Ramos (cell line): Measurements from ENCODE around the gene DNM3.
"Not testable (repeated sequence)": the region's sequence is repeated elsewhere in the genome, so short reads cannot be mapped to it uniquely, and the experiment has no call there.

Source experiments
- in situ Hi-C: fragments of 300-500 bp; cut with MboI; formaldehyde crosslinking; loops from one replicate; pipeline ENCODE4 v1.14.3; 2022; ENCODE audit warnings: low sequenced_read_pairs; ENCODE audit not compliant: unreplicated experiment

DNM3 gene

DNA sequence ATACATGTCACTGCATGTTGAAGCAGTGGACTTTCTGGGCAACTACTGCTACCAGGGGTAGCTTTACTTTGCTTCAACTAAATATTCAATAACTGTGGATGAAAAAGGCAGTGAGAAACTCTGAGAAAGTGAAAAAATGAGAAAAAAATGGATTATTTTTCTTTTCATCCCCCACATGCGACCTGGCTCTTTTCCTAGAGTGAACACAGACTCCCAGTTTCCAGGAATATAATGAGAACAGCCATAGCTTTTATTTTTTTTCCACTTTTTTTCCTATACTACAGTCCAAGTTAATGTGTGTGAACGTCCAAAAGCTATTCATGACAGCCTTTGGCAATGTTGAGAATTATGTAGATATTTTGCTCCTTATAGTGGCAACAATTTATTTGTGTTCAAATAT, 230.4 kb downstream of the DNM3 start:
- in situ Hi-C loops, result no loop called here

DNA sequence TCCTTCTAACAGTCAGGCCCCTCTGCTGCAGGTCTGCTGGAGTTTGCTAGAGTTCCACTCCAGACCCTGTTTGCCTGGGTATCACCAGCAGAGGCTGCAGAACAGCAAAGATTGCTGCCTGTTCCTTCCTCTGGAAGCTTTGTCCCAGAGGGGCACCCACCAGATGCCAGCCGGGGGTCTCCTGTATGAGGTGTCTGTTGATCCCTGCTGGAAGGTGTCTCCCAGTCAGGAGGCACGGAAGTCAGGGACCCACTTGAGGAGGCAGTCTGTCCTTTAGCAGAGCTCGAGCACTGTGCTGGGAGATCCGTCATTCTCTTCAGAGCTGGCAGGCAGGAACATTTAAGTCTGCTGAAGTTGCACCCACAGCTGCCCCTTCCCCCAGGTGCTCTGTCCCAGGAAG, 238.6 kb downstream of the DNM3 start:
- in situ Hi-C loops, result not testable (repeated sequence)

DNA sequence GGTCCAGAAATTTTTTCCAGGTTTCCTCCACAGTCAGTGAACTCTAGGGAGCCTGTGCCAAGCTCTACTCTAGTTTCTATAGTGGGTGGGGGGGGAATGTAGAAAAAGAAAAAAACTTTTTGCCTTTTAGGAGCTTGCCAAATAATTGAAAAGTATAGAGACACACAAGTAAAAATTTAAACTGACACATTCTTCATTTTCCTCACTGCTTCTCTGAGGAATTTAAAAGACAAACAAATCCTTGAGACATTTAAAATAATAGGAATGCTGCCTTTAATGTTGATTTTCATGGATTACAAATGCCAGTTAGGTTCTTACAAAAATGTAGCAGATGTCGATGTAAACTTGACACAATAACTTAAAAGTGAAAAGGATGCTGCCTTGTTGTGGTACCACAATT, 241.9 kb downstream of the DNM3 start:
- in situ Hi-C loops, result no loop called here

DNA sequence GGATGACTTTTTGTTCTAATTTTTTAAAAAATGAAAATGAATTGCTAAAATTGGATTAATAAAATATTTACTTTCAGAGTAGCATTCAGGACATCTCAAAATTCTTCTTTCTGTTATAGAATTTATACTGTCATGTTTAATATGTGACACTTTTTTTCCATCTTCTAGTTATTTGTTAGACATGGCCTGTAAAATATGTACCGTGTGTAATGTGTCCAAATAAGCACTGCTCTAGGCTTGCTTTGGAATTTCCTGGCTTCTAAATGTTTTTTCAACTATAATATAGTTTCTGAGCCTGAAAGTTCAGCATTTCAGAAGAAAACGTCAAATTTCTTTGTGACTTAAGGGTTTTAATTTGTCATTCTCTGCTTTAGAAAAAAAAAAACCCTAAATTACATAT, 243.6 kb downstream of the DNM3 start:
- in situ Hi-C loops, result no loop called here

DNA sequence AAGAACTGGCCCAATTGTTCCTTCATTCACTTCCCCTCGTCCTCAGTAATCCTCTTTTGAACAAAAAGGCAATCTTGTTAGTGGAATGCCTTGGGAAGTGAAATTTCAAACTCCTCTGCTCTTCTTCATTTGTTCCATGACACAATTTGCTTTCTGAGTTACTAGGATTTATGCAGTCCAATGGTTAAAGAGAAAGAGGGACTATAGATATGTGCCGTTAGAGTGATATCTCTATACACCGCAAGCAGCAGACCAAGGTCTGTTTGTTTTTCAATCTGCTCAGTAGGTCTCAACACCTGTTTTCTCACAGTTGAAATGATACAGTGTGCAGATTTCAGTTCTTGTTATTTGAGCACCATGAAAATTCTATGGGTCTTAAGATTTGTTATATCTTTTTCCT, 244.0 kb downstream of the DNM3 start:
- in situ Hi-C loops, result no loop called here

DNA sequence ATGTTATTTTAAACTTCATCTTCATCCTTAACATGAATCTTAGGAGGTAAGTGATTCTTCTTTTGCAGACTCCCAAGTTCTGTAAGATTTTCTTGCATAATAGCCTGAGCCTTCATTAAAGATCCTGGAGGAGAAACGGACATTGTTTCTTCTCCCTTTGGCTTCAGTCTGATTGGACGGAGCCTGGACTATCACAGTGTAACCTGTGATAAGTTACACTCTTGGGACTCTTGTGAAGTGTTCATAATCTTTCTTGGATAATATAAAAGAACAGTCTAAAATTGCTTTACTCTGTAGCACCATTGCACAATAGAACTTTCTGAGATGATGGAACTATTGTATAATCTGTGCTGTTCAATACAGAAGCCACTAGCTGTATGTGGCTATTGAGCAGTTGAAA, 244.8 kb downstream of the DNM3 start:
- in situ Hi-C loops, result no loop called here

DNA sequence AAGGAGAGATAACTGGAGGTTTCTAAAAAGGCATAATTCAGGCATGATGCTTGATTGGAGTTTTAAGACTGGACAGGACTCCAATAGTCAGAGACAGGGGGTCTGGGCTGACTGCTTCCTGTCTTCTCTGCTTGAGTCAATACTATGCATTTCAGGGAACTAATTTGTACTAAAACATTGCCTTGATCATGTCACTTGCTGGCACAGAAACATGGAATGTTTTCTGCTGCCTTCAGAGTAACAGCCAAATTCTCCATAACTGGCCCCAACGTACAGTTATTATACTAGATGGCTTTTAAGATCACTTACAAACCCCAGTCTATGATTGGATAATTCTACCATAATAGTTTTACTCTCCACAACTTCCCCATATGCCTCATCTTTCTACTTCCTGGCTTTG, 247.0 kb downstream of the DNM3 start:
- in situ Hi-C loops, result no loop called here

DNA sequence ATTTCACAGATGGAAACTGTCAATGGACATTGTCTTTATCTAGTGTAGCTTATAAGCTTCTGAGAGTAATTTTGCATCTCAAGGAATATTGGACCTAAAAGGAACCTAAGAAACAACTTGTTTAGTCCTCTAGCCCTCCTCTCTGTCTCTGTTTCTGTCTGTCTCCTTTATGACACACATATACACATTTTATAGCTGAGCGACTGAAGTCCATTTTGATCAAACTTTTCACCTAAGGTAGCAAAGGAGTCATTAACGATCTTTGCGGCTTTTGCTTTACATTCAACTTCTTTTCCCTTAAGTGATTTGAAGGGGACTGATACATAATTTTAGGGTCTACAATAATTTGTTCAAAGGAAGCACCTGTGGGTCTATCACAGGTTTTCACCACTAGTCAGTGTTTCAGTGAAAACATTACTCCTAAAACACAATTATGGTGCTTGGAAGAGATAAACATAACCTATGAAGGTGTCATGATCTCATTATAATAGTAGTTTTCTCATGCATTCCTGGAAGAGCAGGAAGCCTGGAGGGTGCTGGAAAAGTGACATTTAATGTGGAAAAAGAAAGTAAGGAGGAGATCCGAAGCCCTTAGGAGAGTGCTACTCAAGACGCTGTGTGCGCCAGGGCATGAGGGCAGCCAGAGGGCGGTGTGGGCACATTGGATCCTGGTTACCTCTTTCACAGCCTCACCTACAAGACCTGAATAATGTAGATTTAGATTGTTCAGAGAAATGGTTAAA, 248.6 kb downstream of the DNM3 start:
- in situ Hi-C loops, result no loop called here

DNA sequence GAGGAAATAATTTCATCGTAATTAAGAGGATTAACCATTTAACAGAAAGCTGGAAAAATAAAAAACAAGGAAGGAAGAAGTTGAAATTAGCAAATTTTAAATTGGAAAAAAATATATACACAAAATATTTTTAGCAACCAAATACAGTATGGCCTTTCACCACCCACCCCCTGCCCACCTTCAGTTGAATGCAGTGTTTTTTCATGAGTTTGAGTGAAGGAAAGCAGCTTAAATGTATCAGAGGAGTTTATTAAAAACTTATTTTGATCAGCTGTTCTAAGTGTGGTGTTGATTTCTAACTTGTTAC, 249.2 kb downstream of the DNM3 start:
- in situ Hi-C loops, result no loop called here

DNA sequence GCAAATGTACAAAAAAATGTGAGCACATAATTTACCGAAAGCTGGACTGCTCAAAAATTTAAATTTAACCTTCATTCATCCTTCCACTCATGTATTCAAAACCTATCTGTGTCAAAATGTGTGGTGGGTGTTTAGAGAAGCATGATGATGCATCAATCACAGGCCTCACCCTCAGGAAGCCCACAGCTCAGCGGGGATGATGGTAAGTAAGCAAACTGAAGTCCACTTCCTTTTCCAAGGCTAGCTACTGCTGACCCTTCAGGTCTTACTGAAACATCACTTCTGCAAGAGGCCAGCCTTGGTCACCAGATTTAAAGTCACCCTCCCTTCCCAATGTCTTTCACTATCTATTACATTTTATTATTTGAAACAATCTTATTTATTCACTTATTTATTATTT, 254.5 kb downstream of the DNM3 start:
- in situ Hi-C loops, result no loop called here

DNA sequence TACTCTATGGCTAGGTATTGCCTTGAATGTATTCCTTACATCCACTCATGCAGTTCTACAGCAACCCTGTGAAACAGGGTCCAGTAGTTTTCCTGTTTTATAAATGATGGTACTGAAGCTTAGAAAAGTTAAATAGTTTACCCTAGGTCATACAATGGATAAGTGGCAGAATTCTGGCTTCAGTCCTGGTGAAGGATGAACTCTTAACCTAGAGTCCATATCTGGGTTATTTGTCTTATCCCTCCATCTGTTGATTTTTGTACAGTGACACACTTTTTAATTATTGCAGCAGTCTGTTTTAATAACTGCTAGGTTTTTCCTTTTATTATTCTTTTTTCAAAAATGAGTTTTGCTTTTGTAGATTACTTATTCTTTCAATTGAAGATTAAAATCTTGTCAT, 263.9 kb downstream of the DNM3 start:
- in situ Hi-C loops, result no loop called here

DNA sequence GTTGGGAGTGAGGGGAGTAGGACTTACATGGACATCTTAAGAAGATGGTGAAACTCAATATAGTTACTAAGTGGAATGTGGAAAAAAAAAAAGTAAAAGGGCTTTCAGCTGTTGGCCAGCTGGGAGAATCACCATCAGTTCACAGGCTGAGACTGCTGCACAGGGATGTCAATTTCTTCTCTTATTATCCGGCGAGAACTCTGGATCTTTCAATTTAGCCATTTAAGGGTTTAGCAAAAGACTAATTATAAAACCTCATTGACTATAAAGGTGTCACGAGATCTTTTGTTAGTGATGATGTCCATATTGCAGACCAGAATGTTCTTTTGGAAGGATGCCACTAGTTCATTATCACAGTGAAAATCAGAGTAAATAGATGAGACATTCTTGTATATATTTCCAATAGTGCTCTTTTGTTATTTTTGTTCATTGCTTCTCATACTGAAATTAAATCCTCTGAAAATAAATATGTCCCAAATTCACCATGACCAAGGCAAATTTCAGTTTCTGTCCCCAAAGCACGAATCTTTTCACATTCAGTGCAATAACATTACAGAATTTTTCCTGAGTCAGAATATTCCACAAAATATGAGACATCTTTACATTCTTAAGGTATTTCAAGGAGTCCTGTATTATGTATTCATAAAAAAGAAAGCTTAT, 266.1 kb downstream of the DNM3 start:
- in situ Hi-C loops, result no loop called here

DNA sequence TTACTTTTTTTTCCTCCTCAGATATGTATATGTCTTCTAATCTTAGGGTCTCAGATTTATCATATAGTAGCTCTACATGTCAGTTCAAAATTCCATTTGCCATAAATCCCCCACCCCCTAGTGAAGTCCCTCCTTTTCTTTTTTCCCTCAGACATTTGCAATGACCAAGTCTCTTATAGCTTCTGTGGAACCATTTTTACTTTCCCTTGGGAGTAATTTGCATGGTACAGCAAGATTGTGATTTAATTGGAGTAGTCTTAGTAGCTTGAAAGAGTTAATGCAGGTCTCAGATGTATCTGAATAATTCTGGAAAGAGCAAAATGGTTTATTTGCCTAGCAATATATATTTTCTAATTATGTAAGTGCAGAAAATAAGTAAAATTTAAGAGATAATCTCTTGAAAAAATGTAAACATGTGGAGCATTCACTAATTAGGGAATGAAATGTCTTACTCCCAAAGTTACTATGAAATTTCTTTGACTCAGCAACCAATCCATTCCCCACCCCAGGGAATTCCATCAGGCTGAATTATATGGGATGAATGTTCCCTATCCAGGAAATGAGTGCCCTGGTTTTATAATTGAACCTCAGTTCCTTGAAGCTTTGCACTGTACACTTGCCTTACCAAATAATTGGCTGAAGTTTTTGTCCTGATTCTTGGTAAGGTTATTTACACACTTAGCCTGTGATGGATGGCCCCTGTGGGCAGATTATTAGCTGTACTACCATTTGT, 267.0 kb downstream of the DNM3 start:
- in situ Hi-C loops, result no loop called here

DNA sequence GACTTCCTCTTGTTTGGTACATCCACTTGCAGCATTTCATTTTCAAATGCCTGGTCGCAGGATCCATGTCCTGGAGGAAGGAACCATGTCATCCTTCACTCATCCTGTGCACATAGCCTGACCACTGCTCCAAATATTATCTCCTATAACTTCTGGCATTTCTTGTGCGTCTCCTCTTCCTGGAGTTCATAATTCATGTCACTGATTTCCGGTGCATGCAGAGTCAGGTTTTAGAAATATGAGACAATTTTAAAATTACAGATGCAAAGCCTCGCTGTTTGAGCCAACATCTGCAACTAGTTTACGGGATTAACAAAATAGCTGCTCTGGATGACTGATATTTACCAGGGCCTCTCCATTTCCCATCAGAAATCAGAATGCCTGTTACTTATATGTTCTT, 268.1 kb downstream of the DNM3 start:
- in situ Hi-C loops, result no loop called here

DNA sequence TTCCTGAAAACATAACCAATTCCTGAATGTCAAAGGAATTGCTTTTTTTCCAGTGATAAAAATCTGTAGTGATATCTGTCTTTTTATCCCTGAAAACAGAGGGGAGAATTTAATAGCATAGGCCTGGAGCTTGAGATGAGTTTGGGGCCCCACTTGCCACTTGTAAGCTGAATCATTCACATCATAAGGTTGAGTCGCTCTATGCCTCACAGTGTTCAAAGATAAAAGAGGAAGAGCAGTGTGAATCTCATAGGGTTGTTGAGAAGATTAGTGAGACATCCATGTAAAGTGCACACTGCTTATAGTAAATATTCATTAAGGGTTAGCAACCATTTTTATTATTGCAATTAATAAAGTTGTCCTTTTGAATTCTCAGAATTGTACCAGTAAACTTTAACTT, 271.3 kb downstream of the DNM3 start:
- in situ Hi-C loops, result no loop called here

DNA sequence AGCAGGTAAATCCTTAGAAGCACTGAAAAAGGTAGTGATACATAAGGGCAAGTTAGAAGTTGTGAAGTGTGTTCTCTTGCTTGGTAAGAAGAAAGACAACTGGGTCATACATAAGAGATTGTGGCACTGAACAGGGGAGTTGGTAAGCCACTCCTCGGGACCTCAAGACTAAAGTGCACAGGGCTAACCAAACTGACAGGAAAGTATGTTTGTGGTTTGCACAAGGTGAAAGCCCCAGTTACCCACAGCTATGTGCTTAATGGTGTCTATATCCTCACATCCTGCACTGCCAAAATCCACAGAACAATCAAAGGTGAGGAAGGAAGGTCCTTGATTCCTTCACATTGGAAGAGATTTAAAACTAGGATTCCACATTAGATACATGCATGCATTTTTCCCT, 276.5 kb downstream of the DNM3 start:
- in situ Hi-C loops, result no loop called here

DNA sequence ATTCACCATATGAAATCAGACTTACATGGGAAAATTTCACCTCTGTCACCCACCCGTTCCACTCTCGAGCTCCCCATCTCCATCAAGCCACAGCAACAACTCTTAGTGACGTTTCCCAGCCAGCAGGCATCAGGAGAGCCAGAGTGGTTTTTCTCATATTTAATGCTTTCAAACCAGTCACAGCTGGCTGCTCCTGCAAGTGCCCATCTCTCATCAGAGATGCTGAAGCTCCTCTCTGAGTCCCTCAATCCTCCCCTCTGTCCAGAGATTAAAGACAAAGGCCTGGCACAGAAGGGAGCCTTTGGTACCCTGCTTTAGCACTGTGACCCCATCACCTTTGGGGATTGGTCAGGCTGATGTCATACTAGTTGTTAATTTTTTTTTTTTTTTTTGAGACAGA, 277.3 kb downstream of the DNM3 start:
- in situ Hi-C loops, result no loop called here

DNA sequence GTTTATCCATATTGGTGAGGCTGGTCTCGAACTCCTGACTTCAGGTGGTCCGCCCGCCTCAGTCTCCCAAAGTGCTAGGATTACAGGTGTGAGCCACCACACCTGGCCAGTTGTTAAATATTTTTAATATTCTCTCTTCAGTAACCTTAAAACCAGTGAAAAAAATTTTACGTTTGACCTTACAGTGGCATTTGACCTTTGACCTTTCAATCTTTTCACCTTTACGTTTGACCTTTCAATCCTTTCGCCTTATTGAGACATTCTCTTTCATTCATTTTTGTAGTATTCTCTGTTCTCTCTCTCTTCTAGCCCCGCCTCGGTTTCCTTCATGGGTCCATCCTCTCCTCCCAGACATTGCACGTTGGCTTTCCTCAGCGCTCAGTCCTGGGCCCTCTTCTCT, 277.9 kb downstream of the DNM3 start:
- in situ Hi-C loops, result no loop called here

DNA sequence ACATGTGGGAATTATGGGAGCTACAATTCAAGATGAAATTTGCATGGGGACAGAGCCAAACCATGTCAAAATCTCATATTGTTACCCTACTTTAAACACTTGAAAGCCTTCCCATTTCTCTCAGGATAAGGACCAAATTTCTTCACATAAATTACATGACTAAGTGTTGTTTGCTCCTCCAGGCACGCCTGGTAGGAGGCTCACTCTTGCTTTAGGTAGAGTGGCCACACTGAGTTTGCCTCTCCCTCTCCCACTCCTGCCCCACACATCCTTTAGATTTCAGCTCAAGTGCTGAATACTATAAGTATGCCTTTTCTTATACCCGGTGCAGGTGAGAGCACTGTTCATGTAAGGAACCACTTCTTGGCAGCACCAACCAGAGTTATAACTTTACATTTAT, 279.1 kb downstream of the DNM3 start:
- in situ Hi-C loops, result no loop called here

DNA sequence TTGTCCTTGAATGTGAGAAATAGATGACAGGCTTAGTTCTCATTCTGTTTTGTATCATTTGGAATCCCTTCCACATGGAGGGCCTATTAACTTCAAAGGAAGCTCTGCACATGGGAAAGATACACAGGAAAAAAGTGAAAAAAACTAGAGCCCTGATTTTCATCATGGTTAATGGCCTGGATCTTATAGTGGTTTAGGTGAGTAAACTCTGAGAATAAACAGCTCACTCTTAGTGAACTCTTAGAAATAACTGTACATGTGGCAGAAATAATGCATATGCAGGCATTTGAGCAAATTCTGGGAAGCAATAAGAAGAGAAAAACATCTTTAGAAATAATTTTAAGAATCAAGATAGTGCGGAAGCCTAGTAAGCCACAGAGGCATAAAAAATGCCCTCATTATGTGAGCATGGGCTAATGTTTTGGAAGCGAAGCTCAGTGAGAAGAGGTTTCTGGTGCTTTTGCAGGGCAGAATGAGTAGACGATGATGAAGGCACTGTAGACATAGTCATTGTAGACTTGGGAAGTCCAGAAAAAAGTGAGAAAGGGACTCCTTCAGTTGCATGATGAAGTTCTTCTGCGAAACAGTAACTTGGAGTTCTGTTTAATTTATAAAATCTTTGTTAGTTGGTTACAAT, 279.9 kb downstream of the DNM3 start:
- in situ Hi-C loops, result no loop called here

DNA sequence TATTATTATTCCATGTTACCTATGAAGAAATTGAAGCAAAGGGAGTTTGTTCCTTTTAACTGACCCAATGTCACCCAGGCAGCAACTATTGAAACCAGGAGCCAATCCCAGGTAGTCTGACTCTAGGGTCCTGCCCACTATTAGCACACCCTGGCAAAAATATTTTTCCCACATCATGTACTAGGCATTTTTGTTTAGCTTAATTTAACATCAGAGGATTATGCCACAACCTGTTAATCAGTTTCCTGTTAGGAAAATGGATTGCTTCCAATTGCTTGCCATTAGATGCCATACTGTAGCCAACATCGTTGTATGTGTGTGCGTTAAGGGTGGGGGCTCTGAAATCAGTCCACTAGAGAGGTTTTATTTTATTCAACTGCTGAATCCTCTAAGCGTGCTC, 281.1 kb downstream of the DNM3 start:
- in situ Hi-C loops, result no loop called here
